OCI-LY3 (cell line): ENCODE data around the gene DDX23.

Experiments
- H2AFZ ChIP-seq: fragments of 200-600, 300-600 bp; shearing (Covaris generic); 2 replicates; pipeline ENCODE4 v1.6.0; 2014; ENCODE audit warnings: antibody characterized with exemption, low read depth, low read length
- H3K27ac ChIP-seq: fragments of 200-600, 300-600 bp; sonication (generic); 2 replicates; pipeline ENCODE4 v1.5.1; 2014; ENCODE audit warnings: mild to moderate bottlenecking, low read length, moderate library complexity, mixed read lengths
- H3K27me3 ChIP-seq: fragments of 200-600, 300-600 bp; sonication (generic); 2 replicates; pipeline ENCODE4 v1.6.1; 2014; ENCODE audit warnings: low read depth, low read length, mixed read lengths
- H3K36me3 ChIP-seq: fragments of 200-600, 300-600 bp; sonication (generic); replicated peaks from 2 replicates; pipeline ENCODE3; 2014; ENCODE audit warnings: low read depth, low read length, mixed read lengths
- H3K4me1 ChIP-seq: fragments of 300-600, 200-600 bp; sonication (generic); 2 replicates; pipeline ENCODE4 v1.6.1; 2014; ENCODE audit warnings: low read length, mixed read lengths
- H3K4me2 ChIP-seq: fragments of 200-600, 300-600 bp; sonication (generic); 2 replicates; pipeline ENCODE4 v1.6.1; 2014; ENCODE audit warnings: low read length, mixed read lengths
- H3K4me3 ChIP-seq: fragments of 300-600, 200-600 bp; sonication (generic); 2 replicates; pipeline ENCODE4 v1.5.1; 2014; ENCODE audit warnings: antibody characterized with exemption, mild to moderate bottlenecking, low read length, moderate library complexity
- H3K79me2 ChIP-seq: fragments of 300-600, 200-600 bp; shearing (Covaris generic); 2 replicates; pipeline ENCODE4 v1.6.1; 2014; ENCODE audit warnings: mild to moderate bottlenecking, low read length, mixed read lengths
- H3K9ac ChIP-seq: fragments of 300-600, 200-600 bp; shearing (Covaris generic); 2 replicates; pipeline ENCODE4 v1.6.0; 2014; ENCODE audit warnings: mild to moderate bottlenecking, low read length, moderate library complexity
- H3K9me3 ChIP-seq: fragments of 200-600, 300-600 bp; shearing (Covaris generic); 2 replicates; pipeline ENCODE4 v1.6.1; 2014; ENCODE audit warnings: low read length, mixed read lengths; ENCODE audit not compliant: insufficient read depth
- H4K20me1 ChIP-seq: fragments of 200-600, 300-600 bp; sonication (generic); 2 replicates; pipeline ENCODE4 v1.6.1; 2016; ENCODE audit warnings: low read length, mixed read lengths; ENCODE audit not compliant: insufficient read depth
- CTCF ChIP-seq: fragments of 200-600, 300-600 bp; sonication (generic); IDR thresholded peaks from 2 replicates; pipeline ENCODE4 v1.5.1; 2014; ENCODE audit warnings: antibody characterized with exemption, low read length, low read depth
- EZH2phosphoT487 ChIP-seq: fragments of 200-600 bp; shearing (Covaris generic); IDR thresholded peaks from 2 replicates; pipeline ENCODE4 v1.6.1; 2018; ENCODE audit warnings: antibody characterized with exemption, mixed run types, low read depth

DDX23 gene

GRCh38 chr12:48782457-48783395 lies 69.2 kb downstream of the DDX23 start:
- Histone ChIP-seq H3K79me2 (no peaks in the 10 kb centered on the region), H3K27me3 (0 out of 2 replicates have a peak, but pooled peaks cover 2% of the 10 kb centered on the region), H3K4me3 (no peak overlapping the region), H3K27ac (no peak overlapping the region), H3K4me1 (peaks cover 2% of the 10 kb centered on the region; the same call in 1 of the 2 replicates), H2AFZ (no peak overlapping the region), H3K9ac (no peak overlapping the region), H3K36me3 (no peaks in the 10 kb centered on the region), H4K20me1 (no peaks in the 10 kb centered on the region), H3K9me3 (no peaks in the 10 kb centered on the region), H3K4me2 (no peak overlapping the region)
- TF ChIP-seq CTCF (no peak), EZH2phosphoT487 (no peak)

GRCh38 chr12:48781750-48782456 lies 70.1 kb downstream of the DDX23 start:
- TF ChIP-seq CTCF (no peak), EZH2phosphoT487 (no peak)

GRCh38 chr12:48780381-48781025 lies 71.5 kb downstream of the DDX23 start:
- H3K27ac ChIP-seq, result no peak overlapping the region
- no peaks in the 10 kb centered on the region for H3K36me3 ChIP-seq

More at GRCh38 chr12:48781750-48782456, 70.1 kb downstream of the DDX23 start:
- Histone ChIP-seq H3K9me3 (no peaks in the 10 kb centered on the region), H2AFZ (no peak overlapping the region), H3K9ac (no peak overlapping the region), H3K79me2 (no peaks in the 10 kb centered on the region), H3K4me3 (no peak overlapping the region), H3K27ac (no peak overlapping the region), H3K4me2 (no peak overlapping the region), H3K27me3 (no peaks in the 10 kb centered on the region), H3K4me1 (no peaks in the 10 kb centered on the region), H3K36me3 (no peaks in the 10 kb centered on the region), H4K20me1 (no peaks in the 10 kb centered on the region)

More at GRCh38 chr12:48780381-48781025, 71.5 kb downstream of the DDX23 start:
- H3K27me3 ChIP-seq, result no peaks in the 10 kb centered on the region
- TF ChIP-seq EZH2phosphoT487, result no peak
- no peak for TF ChIP-seq CTCF
- H3K9ac ChIP-seq, result no peak overlapping the region
- H3K9me3 ChIP-seq, result no peaks in the 10 kb centered on the region
- H3K79me2 ChIP-seq, result no peaks in the 10 kb centered on the region
- H2AFZ ChIP-seq, result no peak overlapping the region
- H3K4me1 ChIP-seq, result no peaks in the 10 kb centered on the region
- no peak overlapping the region for H3K4me2 ChIP-seq
- H3K4me3 ChIP-seq, result no peak overlapping the region
- no peaks in the 10 kb centered on the region for H4K20me1 ChIP-seq
